ENCODE results near the gene GBP3. TPM values are rescaled to one million over a fixed set of nuclear protein-coding genes. Genes with fewer than 3 reads are reported as not detected.
"Not testable (repeated sequence)": the region's sequence is repeated elsewhere in the genome, so short reads cannot be mapped to it uniquely, and the experiment has no call there.

The GBP3 gene
- polyA plus RNA-seq, 1 of the 3 experiments (the other 2 are of a cell fraction): 8.5 TPM

GRCh38 chr1:89005286-89006151 lies 17.1 kb downstream of the GBP3 start:
- ChIA-PET CTCF (interaction anchor here (1.1 to 1.5 kb wide), 2 partner anchors 22 to 41 kb away, joined by 3 to 5 read pairs; no protein-coding TSS in a partner anchor), POLR2A (no interaction called here)
- H3K9me3 ChIP-seq: no peaks in the 10 kb centered on the region
- peaks cover 31 to 59% of the 10 kb centered on the region in 2 experiments for H3K36me3 ChIP-seq (replicated peaks in 1 of 2; ENCODE audit: control insufficient read depth in 1 of 2, insufficient read depth in 2 of 2, low read length in 1 of 2)
- no peak overlapping the region for H2AFZ ChIP-seq (ENCODE audit: low read depth)
- no peaks in the 10 kb centered on the region for H3K79me2 ChIP-seq (ENCODE audit: insufficient read depth)
- H4K20me1 ChIP-seq (ENCODE audit: insufficient read depth): no peaks in the 10 kb centered on the region
- DNase-seq: no peak
- H3F3A ChIP-seq (replicated peaks; ENCODE audit: insufficient read depth): peaks cover 8% of the 10 kb centered on the region
- H3K4me1 ChIP-seq (ENCODE audit: control insufficient read depth in 1 of 2, insufficient read depth in 2 of 2, low read depth in 1 of 2, low read length in 1 of 2): peaks cover 0 to 5% of the 10 kb centered on the region in 2 experiments; a peak in 1 of 4 replicates
- TF ChIP-seq GABPA (IDR thresholded peaks at IDR 0.05; ENCODE audit: low read depth) (no peak), USF2 (IDR thresholded peaks at IDR 0.05; ENCODE audit: borderline replicate concordance, low read depth, low read length) (no peak), FOXM1 (IDR thresholded peaks at IDR 0.05; ENCODE audit: low read depth) (no peak), MXI1 (IDR thresholded peaks at IDR 0.05; ENCODE audit: low read depth, low read length) (no peak), SMC3 (IDR thresholded peaks at IDR 0.05; ENCODE audit: low read depth, low read length) (no peak), RCOR1 (IDR thresholded peaks at IDR 0.05; ENCODE audit: low read length) (no peak), CTCF (IDR thresholded peaks at IDR 0.05) (no peak), USF1 (IDR thresholded peaks at IDR 0.05; ENCODE audit: borderline replicate concordance, low read depth) (no peak), RFX5 (IDR thresholded peaks at IDR 0.05; ENCODE audit: low read length) (no peak), TAF1 (IDR thresholded peaks at IDR 0.05; ENCODE audit: borderline replicate concordance, low read depth, low read length) (no peak), NRF1 (IDR thresholded peaks at IDR 0.05; ENCODE audit: low read depth, low read length) (no peak), GATA2 (CRISPR knock-in tag; IDR thresholded peaks at IDR 0.05) (no peak), ZBTB33 (IDR thresholded peaks at IDR 0.05; ENCODE audit: borderline replicate concordance, low read depth) (no peak), YY1 (IDR thresholded peaks at IDR 0.05; ENCODE audit: low read depth) (no peak), FOSL2 (IDR thresholded peaks at IDR 0.05; ENCODE audit: borderline replicate concordance, low read depth) (no peak), IRF3 (IDR thresholded peaks at IDR 0.05; ENCODE audit: low read depth, low read length) (no peak)
- no peak overlapping the region for H3K4me2 ChIP-seq
- H3K9ac ChIP-seq: no peak overlapping the region
- H3K27ac ChIP-seq (ENCODE audit: low read depth in 2 of 2, low read length in 1 of 2): no peak overlapping the region
- no peaks in the 10 kb centered on the region for H3K27me3 ChIP-seq (ENCODE audit: insufficient read depth)
- 86% methylated on average over 9 of the region's 9 CpGs for WGBS (ENCODE audit: low lambda C conversion rate)
- H3K9me2 ChIP-seq: no peaks in the 10 kb centered on the region
- H3K4me3 ChIP-seq (ENCODE audit: low read depth in 2 of 2, low read length in 1 of 2): no peak overlapping the region

GRCh38 chr1:89002176-89002575 lies 20.5 kb downstream of the GBP3 start:
- H3K79me2 ChIP-seq (ENCODE audit: insufficient read depth); H3K9me3 ChIP-seq; H3K9ac ChIP-seq; H2AFZ ChIP-seq (ENCODE audit: low read depth); H4K20me1 ChIP-seq (ENCODE audit: insufficient read depth); H3K4me2 ChIP-seq; H3K27ac ChIP-seq (ENCODE audit: low read depth in 2 of 2, low read length in 1 of 2); H3K4me3 ChIP-seq (ENCODE audit: low read depth in 2 of 2, low read length in 1 of 2); H3K4me1 ChIP-seq (ENCODE audit: control insufficient read depth in 1 of 2, insufficient read depth in 2 of 2, low read depth in 1 of 2, low read length in 1 of 2); DNase-seq; H3K9me2 ChIP-seq; H3K27me3 ChIP-seq (ENCODE audit: insufficient read depth); POLR2A ChIA-PET: not testable (repeated sequence)
- CTCF ChIA-PET: interaction anchor here (1.0 to 5.4 kb wide), 3 partner anchors 84 to 598 kb away, joined by 3 to 18 read pairs (median 5); no protein-coding TSS in a partner anchor
- peaks cover 12 to 40% of the 10 kb centered on the region in 2 experiments for H3K36me3 ChIP-seq (replicated peaks in 1 of 2; ENCODE audit: control insufficient read depth in 1 of 2, insufficient read depth in 2 of 2, low read length in 1 of 2)
- peaks cover 13% of the 10 kb centered on the region for H3F3A ChIP-seq (replicated peaks; ENCODE audit: insufficient read depth)

Data from SK-N-SH (cell line).